IMR-90 (cell line): ENCODE results near the gene RETN.

Source experiments
- CHD1 ChIP-seq: IDR thresholded peaks from 2 replicates; pipeline ENCODE4 v1.6.1; 2012; ENCODE audit warnings: low read depth, low read length, improper control_type of control experiment
- CTCF ChIP-seq: conservative IDR thresholded peaks from 2 replicates; pipeline ENCODE4 v1.5.1; 2012; ENCODE audit warnings: mild to moderate bottlenecking, low read depth, low read length, improper control_type of control experiment
- ELK1 ChIP-seq: fragments of 150-350 bp; IDR thresholded peaks from 2 replicates; pipeline ENCODE4 v1.6.1; 2016; ENCODE audit warnings: low read depth, mild to moderate bottlenecking, low read length, moderate library complexity, borderline replicate concordance
- FOS ChIP-seq: fragments of 150-350 bp; IDR thresholded peaks from 2 replicates; pipeline ENCODE4 v1.6.1; 2016; ENCODE audit warnings: low read depth, low read length
- MAZ ChIP-seq: IDR thresholded peaks from 2 replicates; pipeline ENCODE4 v1.6.1; 2012; ENCODE audit warnings: low read depth, mild to moderate bottlenecking, low read length, improper control_type of control experiment, moderate library complexity, borderline replicate concordance
- MXI1 ChIP-seq: IDR thresholded peaks from 2 replicates; pipeline ENCODE4 v1.6.1; 2012; ENCODE audit warnings: low read depth, mild to moderate bottlenecking, low read length, moderate library complexity, borderline replicate concordance
- NFE2L2 ChIP-seq: fragments of 150-350 bp; IDR thresholded peaks from 2 replicates; pipeline ENCODE4 v1.6.1; 2016; ENCODE audit warnings: low read depth, mild to moderate bottlenecking, low read length
- POLR2A ChIP-seq: IDR thresholded peaks from 2 replicates; pipeline ENCODE4 v1.6.1; 2012; ENCODE audit warnings: mild to moderate bottlenecking, low read depth, low read length
- RAD21 ChIP-seq: IDR thresholded peaks from 2 replicates; pipeline ENCODE4 v1.6.1; 2012; ENCODE audit warnings: low read length, improper control_type of control experiment
- RCOR1 ChIP-seq: IDR thresholded peaks from 2 replicates; pipeline ENCODE4 v1.6.1; 2012; ENCODE audit warnings: mild to moderate bottlenecking, low read length, improper control_type of control experiment; ENCODE audit not compliant: insufficient replicate concordance
- RFX5 ChIP-seq: IDR thresholded peaks from 2 replicates; pipeline ENCODE4 v1.8.0; 2012; ENCODE audit warnings: low read depth, mild to moderate bottlenecking, low read length, moderate library complexity
- SMC3 ChIP-seq: fragments of 150-350 bp; IDR thresholded peaks from 2 replicates; pipeline ENCODE4 v1.6.1; 2016; ENCODE audit warnings: low read depth, mild to moderate bottlenecking, antibody characterized with exemption, low read length, moderate library complexity
- USF2 ChIP-seq: fragments of 150-350 bp; IDR thresholded peaks from 2 replicates; pipeline ENCODE4 v1.6.1; 2017; ENCODE audit warnings: mild to moderate bottlenecking, antibody characterized with exemption, low read length, low read depth

GRCh38 chr19:7637374-7638256, 31.2 kb upstream of the RETN start:
- TF ChIP-seq CTCF (no peak), FOS (no peak), RFX5 (no peak), POLR2A (no peak), CHD1 (no peak), ELK1 (no peak), MAZ (no peak), RAD21 (no peak), RCOR1 (no peak), NFE2L2 (no peak), SMC3 (no peak), MXI1 (no peak), USF2 (no peak)
